TTC549 (cell line): ENCODE results near the gene ADA.

ENCODE experiments used
- FAIRE-seq: peaks from 2 replicates; lab custom pipeline; 2012; peaks lifted over from hg19 to GRCh38; lab: Jason Lieb, UNC

Gene ADA

GRCh38 chr20:44574372-44574771, 77.1 kb downstream of the ADA start:
- FAIRE-seq: no peak

- no peak for FAIRE-seq
Observed at GRCh38 chr20:44573501-44573869, 78.0 kb downstream of the ADA start.

- peak; percentile 54 for FAIRE-seq
Observed at GRCh38 chr20:44572551-44573500, 78.7 kb downstream of the ADA start.

- no peak for FAIRE-seq
Observed at GRCh38 chr20:44571362-44571988, 80.0 kb downstream of the ADA start.

GRCh38 chr20:44570367-44570766, 81.1 kb downstream of the ADA start:
- no peak for FAIRE-seq
